ENCODE results near the gene FOXK2. TPM values are rescaled to one million over a fixed set of nuclear protein-coding genes. Genes with fewer than 3 reads are reported as not detected.
"Not testable (repeated sequence)": the region's sequence is repeated elsewhere in the genome, so short reads cannot be mapped to it uniquely, and the experiment has no call there.

FOXK2 gene
- polyA plus RNA-seq, 3 donors: 40.1 to 50.6 (median 44.8) TPM

- no peak for DNase-seq
Measured at GRCh38 chr17:82527898-82528297, 8.4 kb downstream of the FOXK2 start.

GRCh38 chr17:82528484-82529265 is 9.1 kb downstream of the FOXK2 start:
- peak; percentile 77 for DNase-seq

GRCh38 chr17:82529914-82530300 is 10.4 kb downstream of the FOXK2 start:
- DNase-seq: no peak

- no peak for DNase-seq
Measured at GRCh38 chr17:82531431-82531881, 11.9 kb downstream of the FOXK2 start.

GRCh38 chr17:82534401-82534812 is 14.9 kb downstream of the FOXK2 start:
- no peak for DNase-seq

GRCh38 chr17:82536512-82537201 is 17.1 kb downstream of the FOXK2 start:
- DNase-seq: no peak

- DNase-seq: not testable (repeated sequence)
Measured at GRCh38 chr17:82537228-82537627, 17.7 kb downstream of the FOXK2 start.

GRCh38 chr17:82539076-82539475 is 19.5 kb downstream of the FOXK2 start:
- DNase-seq: not testable (repeated sequence)

GRCh38 chr17:82542439-82542838 is 22.9 kb downstream of the FOXK2 start:
- no peak for DNase-seq

- DNase-seq: no peak
Measured at GRCh38 chr17:82544431-82545070, 25.0 kb downstream of the FOXK2 start.

- peak; percentile 54 for DNase-seq
Measured at GRCh38 chr17:82545071-82545462, 25.5 kb downstream of the FOXK2 start.

- DNase-seq: no peak
Measured at GRCh38 chr17:82547981-82548380, 28.4 kb downstream of the FOXK2 start.

- no peak for DNase-seq
Measured at GRCh38 chr17:82548681-82549303, 29.3 kb downstream of the FOXK2 start.

- no peak for DNase-seq
Measured at GRCh38 chr17:82551779-82552457, 32.4 kb downstream of the FOXK2 start.

GRCh38 chr17:82552580-82552979 is 33.0 kb downstream of the FOXK2 start:
- no peak for DNase-seq

GRCh38 chr17:82553210-82553930 is 33.8 kb downstream of the FOXK2 start:
- no peak for DNase-seq

- DNase-seq: not testable (repeated sequence)
Measured at GRCh38 chr17:82557510-82557909, 38.0 kb downstream of the FOXK2 start.

- DNase-seq: no peak
Measured at GRCh38 chr17:82559566-82560251, 40.2 kb downstream of the FOXK2 start.

GRCh38 chr17:82560252-82560642 is 40.7 kb downstream of the FOXK2 start:
- DNase-seq: no peak

GRCh38 chr17:82560802-82561428 is 41.4 kb downstream of the FOXK2 start:
- no peak for DNase-seq
